ENCODE data around the gene ANKS1B. TPM values are rescaled to one million over a fixed set of nuclear protein-coding genes. Genes with fewer than 3 reads are reported as not detected.

The ANKS1B gene
- total RNA-seq, 1 donor from 2014 or later, result 65.5 TPM

GRCh38 chr12:99201906-99202645 lies 782.7 kb downstream of the ANKS1B start:
- no peak for DNase-seq (ENCODE audit: low spot score)

DNA sequence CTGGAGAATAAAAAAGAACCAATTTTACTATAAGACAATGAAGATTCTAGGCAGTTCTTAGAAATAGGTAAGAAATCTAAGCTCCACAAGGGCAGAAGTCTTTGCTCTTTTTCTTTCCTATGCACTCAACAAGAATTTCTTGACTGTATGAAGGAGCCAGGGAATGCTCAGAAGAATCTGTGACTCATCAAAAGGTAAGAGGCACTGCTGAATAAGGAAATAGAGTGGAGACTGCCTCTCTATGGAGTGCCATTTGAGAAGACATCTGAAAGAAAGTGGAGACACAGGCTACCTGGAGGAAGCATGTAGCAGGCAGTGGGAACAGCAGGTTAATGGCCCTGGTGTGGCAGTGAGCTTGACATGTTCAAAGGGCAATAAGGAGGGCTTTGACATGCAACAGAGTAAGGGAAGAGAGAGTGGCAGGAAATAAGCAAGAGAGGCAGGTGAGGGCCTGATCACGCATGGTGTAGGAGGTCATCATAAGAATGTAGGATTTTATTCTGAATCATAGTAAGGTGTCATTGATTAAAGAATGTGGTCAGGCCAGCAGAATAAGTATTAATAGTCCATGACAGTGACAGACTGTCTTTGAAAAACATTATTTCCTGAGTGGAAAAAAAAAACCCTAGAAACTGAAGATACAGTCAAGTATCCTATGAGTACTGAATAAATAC lies 783.9 kb downstream of the ANKS1B start:
- DNase-seq (ENCODE audit: low spot score), result no peak

- no peak for DNase-seq (ENCODE audit: low spot score)
Observed at GRCh38 chr12:99195474-99195873, 789.3 kb downstream of the ANKS1B start.

DNA sequence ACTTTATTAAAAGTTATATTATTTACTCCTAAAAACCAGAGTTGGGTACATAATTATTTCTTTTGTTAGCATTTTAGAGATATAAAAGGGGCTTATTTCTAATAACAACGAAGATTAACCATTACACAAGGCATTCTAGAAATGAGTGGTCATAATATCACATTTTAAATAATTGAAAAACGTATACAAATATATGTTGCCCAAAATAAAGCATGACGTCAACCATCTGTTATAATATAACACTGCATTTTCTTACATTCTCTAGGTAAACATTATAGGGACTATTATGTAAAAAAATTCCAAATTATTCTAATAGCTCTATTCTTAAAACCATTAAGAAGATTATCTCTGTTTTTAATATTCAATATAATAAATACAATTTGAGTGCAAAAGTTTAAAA lies 792.2 kb downstream of the ANKS1B start:
- DNase-seq (ENCODE audit: low spot score), result no peak

DNA sequence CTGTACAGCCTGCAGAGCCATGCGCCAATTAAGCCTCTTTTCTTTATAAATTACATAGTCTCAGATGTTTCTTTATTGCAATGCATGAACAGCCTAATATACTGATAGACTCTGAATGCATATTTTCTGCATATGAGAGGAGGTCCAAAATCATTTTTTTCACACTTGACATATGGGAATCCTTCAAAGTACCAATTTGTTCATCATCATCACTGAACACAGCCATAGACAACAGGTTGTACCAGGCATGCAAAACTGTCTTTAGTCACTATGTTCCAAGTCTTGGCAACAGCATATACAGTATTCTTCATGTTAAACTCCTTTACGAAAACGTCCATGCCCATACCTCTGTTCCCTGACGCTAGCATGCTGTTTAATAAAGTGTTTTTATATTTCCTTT lies 807.9 kb downstream of the ANKS1B start:
- DNase-seq (ENCODE audit: low spot score), result no peak

GRCh38 chr12:99170461-99170860 lies 814.3 kb downstream of the ANKS1B start:
- DNase-seq (ENCODE audit: low spot score), result no peak

DNA sequence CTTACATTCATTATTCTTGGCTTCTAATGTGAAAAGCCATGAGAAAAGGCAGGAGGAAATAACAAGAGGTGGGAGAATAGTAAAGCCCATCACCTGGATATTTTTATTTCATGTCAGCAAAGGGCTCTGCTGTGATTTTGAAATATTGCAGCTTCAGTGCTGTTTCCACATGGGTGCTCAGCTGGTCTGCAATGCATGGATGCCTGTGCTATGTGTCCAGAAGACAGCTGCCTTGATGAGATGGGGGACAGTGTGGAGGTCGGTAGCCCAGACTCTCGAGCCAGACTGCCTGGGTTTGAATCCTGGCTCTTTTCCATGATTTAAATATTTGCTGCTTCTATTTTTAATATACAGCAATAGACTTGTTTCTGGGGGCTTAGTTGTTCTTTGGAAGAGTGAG lies 814.7 kb downstream of the ANKS1B start:
- no peak for DNase-seq (ENCODE audit: low spot score)

DNA sequence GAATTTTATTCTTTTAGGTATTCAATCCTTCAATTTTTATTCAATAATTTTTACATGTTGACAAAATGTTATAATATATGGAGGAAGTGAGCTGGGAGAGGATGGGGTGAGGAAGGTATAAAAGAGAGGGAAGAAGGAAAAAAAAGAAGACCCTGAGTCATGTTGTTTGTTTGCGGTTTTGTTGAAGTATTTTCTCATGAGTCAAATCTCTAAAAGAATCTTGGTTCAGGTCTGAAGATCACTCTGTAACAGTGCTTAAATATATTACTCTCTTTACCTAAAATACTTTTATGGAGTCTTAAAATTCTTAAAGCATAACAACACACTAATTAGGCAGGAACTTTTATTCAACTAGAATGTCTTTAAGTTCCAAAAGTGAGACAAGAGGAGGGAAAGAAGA lies 826.8 kb downstream of the ANKS1B start:
- DNase-seq (ENCODE audit: low spot score), result no peak

DNA sequence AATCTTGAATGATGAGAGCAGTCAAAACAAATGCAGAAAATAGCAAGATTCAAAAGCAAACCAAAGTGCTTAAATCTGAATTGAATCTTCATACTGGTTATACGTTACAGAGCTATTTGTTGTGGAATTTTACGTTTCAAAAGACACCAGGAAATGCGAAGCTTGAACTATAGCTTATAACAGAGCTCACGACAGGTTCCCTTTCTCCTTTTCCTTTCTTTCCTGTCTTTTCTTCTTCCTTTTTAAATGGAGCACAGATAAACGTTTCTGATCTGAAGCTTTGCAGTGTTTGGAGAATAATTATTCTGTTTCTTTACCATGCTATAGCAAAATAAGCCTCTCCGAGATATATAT lies 829.8 kb downstream of the ANKS1B start:
- no peak for DNase-seq (ENCODE audit: low spot score)

- peak; percentile 49 for DNase-seq (ENCODE audit: low spot score)
Observed at GRCh38 chr12:99154216-99154982, 830.3 kb downstream of the ANKS1B start.

DNA sequence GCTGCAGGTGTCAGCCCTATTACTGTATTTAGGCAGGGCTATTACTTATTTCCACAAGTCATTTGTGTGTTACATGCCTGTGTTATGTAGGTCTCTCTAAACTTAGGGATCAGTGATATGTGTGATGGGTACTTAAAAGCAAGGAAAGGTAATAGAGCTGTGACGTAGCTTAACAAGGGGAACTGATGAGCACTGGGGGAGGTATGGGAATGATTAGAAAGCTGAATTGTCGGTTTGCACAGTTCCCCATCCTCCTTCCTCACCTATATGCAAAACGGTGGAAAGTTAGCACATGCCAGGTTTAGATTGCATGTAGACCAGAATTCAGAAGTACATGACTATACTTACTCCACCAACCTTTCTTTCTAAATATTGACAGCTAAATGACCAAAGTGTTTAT lies 831.4 kb downstream of the ANKS1B start:
- DNase-seq (ENCODE audit: low spot score), result no peak

DNA sequence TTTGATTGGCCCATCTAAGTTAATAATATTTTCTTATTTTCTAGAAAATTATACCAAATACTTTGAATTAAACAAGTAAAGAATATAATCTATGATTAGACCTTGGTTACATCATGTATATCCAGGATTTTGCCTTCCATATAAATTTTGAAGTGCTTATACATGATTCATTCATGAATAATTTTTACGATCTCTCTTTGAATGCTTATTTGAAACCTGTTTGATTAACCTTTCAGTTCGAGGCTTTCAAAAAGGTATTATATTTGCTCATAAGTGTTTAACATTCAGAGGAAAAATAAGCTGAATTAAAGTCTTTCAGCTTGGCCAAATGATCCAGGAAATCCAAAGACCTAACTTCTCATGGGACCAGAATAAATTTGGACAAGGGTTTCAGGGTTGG lies 832.4 kb downstream of the ANKS1B start:
- DNase-seq (ENCODE audit: low spot score), result no peak

DNA sequence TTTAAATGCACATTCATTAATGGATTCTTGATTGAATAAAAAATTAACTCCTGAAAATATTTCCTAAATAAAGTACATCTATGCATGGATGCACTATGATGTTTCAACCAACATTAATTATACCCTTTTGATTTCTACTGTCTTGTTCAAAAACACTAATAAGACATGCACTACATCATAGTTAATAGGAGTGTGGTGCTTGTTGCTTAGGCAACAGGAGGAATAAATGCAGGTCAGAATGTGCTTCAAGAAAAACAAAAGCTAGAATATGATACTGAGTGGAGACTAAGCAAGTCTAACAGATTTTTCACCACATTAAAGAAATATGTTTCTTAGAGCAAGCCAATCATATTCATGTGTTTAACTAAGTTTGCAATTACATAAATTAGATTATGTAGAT lies 833.0 kb downstream of the ANKS1B start:
- no peak for DNase-seq (ENCODE audit: low spot score)

GRCh38 chr12:99147130-99147529 lies 837.6 kb downstream of the ANKS1B start:
- peak; percentile 11 for DNase-seq (ENCODE audit: low spot score)

- DNase-seq (ENCODE audit: low spot score), result no peak
Observed at GRCh38 chr12:99146730-99147129, 838.0 kb downstream of the ANKS1B start.

GRCh38 chr12:99146185-99146584 lies 838.6 kb downstream of the ANKS1B start:
- no peak for DNase-seq (ENCODE audit: low spot score)

DNA sequence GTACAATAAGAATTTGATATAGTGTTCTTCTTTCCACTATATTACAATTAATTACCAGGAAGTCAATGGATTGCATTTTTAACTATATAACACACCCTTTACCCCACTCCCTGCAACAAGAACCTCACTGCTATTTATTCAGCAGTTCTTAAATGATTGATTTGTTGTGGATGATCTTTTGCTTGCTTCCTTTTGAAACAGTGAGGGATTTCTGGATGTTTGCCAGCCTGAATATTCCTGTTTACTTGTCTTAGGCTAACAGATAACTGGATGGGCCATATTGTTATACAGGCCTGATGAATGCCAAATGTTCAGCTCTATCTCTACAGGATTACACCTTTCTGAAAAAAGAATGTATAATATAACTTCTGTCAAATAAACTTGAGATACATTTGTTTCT lies 842.1 kb downstream of the ANKS1B start:
- no peak for DNase-seq (ENCODE audit: low spot score)

DNA sequence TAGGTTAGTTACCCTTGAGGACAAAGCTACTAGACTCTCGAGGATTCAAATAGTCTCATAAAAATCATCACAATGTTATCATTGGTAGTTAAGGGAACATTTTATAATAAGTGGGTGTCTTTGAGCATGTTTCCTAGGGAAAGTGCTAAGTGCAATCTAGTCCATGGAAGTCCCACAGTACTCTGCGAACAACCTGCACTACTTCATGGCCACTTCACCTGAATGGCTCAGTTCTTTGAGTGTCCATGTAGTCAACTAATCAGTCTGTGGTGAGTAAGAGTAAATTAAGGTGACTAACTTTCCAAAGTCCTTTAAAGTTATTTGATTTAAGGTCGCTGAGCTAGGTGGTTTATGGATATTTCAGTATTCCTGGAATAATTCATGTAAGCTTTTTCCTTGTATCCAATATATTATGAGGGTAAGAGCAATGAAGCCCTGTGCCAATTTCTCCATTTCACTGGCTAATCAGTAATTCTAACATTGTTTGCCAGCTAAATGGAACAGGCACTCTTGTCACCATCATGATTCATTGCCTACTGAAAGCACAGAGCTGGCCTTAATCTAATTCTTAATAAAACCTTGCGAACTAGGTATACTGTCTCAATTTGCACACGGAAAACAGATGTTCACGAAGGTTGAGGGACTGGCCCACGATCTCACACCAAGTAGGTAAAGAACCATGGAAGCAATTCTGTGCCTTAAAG lies 844.6 kb downstream of the ANKS1B start:
- DNase-seq (ENCODE audit: low spot score), result no peak

DNA sequence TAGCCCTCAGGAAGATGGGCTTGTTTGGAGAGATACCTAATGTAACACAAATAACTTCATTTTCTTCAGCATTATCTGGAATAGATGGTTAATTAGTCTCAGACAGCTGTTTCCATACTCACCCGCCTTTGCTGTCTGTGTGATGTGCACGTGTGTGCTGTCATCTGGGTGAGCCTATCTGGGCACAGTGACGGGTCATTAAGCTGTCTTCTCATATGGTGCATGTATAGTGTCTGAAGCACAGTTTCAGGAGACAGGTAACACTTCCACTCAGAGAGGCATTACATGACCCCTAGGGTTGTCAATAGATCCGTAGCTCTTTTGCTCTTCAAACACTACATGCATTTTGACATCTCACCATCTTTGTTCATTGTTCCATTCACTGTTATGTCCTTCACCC lies 846.3 kb downstream of the ANKS1B start:
- DNase-seq (ENCODE audit: low spot score), result no peak

DNA sequence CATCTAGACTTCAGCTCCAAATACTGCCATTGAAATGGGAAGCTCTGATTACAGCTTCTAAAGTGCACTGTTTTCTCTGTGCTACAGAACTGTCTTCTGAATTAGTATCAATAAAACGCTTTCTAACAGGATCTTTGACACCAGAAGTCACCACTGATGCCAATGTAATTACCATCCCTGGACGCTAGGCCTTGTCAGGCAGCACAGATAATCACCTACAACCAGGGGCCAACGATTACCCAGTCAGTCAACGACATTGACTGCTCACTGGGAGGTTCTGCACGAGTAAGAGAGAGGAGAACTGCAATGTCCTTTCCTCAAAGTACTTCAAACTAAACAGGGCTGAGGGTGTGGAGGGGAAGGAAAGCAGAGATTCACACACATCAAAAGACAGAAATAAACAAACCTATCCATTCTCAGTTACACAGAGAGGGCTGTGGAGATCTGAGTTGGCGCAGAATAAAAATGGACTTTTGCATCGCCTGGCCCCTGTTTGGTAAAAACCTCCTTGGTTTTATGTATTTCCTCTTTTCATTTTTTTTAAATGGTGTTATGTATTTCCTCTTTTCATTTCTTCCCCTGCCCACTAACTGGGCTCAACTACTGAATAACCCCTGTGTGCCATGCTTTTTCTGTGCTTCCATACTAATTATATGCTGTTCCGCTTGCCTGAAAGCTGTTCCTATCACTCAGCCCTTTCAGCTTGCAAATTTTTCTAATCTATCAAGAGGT lies 847.4 kb downstream of the ANKS1B start:
- DNase-seq (ENCODE audit: low spot score), result no peak

GRCh38 chr12:99136516-99136915 lies 848.2 kb downstream of the ANKS1B start:
- DNase-seq (ENCODE audit: low spot score), result no peak
